Activated T-helper 1 cell treated with anti-CD3 and anti-CD28 coated beads, Interleukin-12 subunit alpha, Interleukin-12 subunit beta, Interleukin-2, Interleukin-4 antibody, amounts not matched to agents 30 ng/mL and 10 ng/mL and 1 ng/mL, durations not matched to agents 14 hours and 24 hours and 36 hours (primary cell): ENCODE data around the gene AP1S1. TPM values are rescaled to one million over a fixed set of nuclear protein-coding genes. Genes with fewer than 3 reads are reported as not detected.
"Not testable (repeated sequence)": the region's sequence is repeated elsewhere in the genome, so short reads cannot be mapped to it uniquely, and the experiment has no call there.

Experiments used
- DNase-seq: peaks from one replicate; pipeline ENCODE4 v3.0.0; 2021; ENCODE audit warnings: low spot score
- H3K27ac Mint-ChIP-seq: one replicate; pipeline ENCODE4 v1.8.0; 2021; ENCODE audit warnings: mild to moderate bottlenecking, mixed read lengths
- H3K27me3 Mint-ChIP-seq: one replicate; pipeline ENCODE4 v1.8.0; 2022; ENCODE audit warnings: mild to moderate bottlenecking, moderate library complexity, mixed read lengths; ENCODE audit not compliant: insufficient read depth
- H3K36me3 Mint-ChIP-seq: one replicate; pipeline ENCODE4 v1.8.0; 2021; ENCODE audit warnings: low read depth, mixed read lengths
- H3K4me1 Mint-ChIP-seq: one replicate; pipeline ENCODE4 v1.8.0; 2021; ENCODE audit warnings: low read depth, mixed read lengths
- H3K4me3 Mint-ChIP-seq: one replicate; pipeline ENCODE4 v1.8.0; 2021; ENCODE audit warnings: mild to moderate bottlenecking, moderate library complexity, mixed read lengths
- H3K9me3 Mint-ChIP-seq: one replicate; pipeline ENCODE4 v1.8.0; 2021; ENCODE audit warnings: mixed read lengths
- intact Hi-C: fragments of 100-400 bp; cut with micrococcal nuclease; formaldehyde crosslinking; loops from one replicate; pipeline ENCODE4 v1.15.1; 2024
- total RNA-seq: library from RNA; stranded (reverse); gene quantifications from 2 replicates; pipeline ENCODE4 v1.2.3, GENCODE V29; 2022

AP1S1 gene
- total RNA-seq, 1 donor from 2014 or later, result 45.7 TPM

DNA sequence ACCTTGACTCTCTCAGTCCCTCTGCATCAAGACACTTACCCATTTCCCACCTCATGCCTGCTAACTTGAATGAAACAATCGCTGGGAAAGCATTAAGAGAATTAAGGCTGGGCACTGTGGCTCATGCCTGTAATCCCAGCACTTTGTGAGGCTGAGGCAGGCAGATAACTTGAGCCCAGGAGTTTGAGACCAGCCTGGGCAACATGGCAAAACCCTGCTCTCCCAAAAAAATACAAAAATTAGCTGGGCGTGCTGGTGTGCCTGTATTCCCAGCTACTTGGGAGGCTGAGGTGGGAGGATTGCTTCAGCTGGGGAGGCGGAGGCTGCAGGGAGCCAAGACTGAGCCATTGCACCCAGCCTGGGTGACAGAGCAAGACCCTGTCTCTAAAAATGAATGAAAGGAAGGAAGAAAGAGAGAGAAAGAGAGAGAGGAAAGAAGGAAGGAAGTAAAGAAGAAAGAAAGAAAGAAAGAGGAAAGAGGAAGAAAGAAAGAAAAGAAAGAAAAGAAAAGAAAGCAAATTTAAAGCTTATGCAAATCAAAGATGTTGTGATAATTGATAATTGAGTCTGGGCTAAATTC, 26.7 kb upstream of the AP1S1 start:
- Mint-ChIP-seq H3K36me3 (peaks cover 2% of the 10 kb centered on the region), H3K27me3 (peaks cover 50% of the 10 kb centered on the region), H3K9me3 (no peaks in the 10 kb centered on the region), H3K27ac (no peak overlapping the region), H3K4me3 (peak overlapping the region; percentile 62), H3K4me1 (peaks cover 36% of the 10 kb centered on the region)
- DNase-seq, result no peak
- intact Hi-C loops, result no loop called here

GRCh38 chr7:101128040-101128834, 26.0 kb upstream of the AP1S1 start:
- no peak overlapping the region for H3K4me3 Mint-ChIP-seq
- no peak overlapping the region for H3K27ac Mint-ChIP-seq
- no peaks in the 10 kb centered on the region for H3K9me3 Mint-ChIP-seq
- DNase-seq, result no peak
- H3K27me3 Mint-ChIP-seq, result peaks cover 47% of the 10 kb centered on the region
- H3K36me3 Mint-ChIP-seq, result peaks cover 2% of the 10 kb centered on the region
- peaks cover 34% of the 10 kb centered on the region for H3K4me1 Mint-ChIP-seq
- intact Hi-C loops, result no loop called here

- peaks cover 42% of the 10 kb centered on the region for H3K4me1 Mint-ChIP-seq
- H3K9me3 Mint-ChIP-seq, result no peaks in the 10 kb centered on the region
- no peak overlapping the region for H3K27ac Mint-ChIP-seq
- peaks cover 2% of the 10 kb centered on the region for H3K36me3 Mint-ChIP-seq
- peaks cover 43% of the 10 kb centered on the region for H3K27me3 Mint-ChIP-seq
- no peak overlapping the region for H3K4me3 Mint-ChIP-seq
- intact Hi-C loops, result no loop called here
- no peak for DNase-seq
These were observed 24.6 kb upstream of the AP1S1 start for GRCh38 chr7:101129603-101130117.

DNA sequence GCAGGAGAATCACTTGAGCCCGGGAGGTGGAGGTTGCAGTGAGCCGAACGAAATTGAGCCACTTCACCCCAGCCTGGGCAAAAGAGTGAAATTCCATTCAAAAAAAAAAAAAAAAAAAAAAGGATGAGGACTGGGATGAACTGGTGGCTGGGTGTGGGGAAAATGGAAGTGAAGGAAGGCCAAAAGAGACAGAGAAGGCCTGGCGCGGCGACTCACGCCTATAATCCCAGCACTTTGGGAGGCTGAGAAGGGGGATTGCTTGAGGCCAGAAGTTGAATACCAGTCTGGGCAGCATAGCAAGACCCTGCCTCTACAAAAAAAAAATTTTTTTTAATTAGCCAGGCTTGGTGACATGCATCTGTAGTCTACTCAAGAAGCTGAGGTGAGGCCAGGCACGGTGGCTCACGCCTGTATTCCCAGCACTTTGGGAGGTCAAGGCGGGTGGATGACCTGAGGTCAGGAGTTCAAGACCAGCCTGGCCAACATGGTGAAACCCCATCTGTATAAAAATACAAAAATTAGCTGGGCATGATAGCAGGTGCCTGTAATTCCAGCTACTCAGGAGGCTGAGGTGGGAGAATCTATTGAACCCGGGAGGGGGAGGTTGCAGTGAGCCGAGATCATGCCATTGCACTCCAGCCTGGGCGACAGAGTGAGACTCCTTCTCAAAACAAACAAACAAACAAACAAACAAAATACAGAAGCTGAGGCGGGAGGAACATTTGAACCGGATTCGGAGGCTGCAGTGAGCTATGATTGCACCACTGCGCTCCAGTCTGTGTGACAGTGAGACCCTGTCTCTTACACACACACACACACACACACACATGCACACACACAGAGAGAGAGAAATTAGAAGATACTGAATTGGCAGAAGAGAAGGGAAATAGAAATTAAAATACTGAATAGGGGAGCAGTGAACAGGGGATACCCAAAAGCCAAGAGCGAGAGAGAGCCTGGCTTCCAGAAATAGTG, 21.4 kb upstream of the AP1S1 start:
- H3K36me3 Mint-ChIP-seq, DNase-seq, H3K9me3 Mint-ChIP-seq, H3K4me3 Mint-ChIP-seq, intact Hi-C loops, H3K27ac Mint-ChIP-seq: not testable (repeated sequence)
- Mint-ChIP-seq H3K4me1 (peaks cover 32% of the 10 kb centered on the region), H3K27me3 (peaks cover 41% of the 10 kb centered on the region)

DNA sequence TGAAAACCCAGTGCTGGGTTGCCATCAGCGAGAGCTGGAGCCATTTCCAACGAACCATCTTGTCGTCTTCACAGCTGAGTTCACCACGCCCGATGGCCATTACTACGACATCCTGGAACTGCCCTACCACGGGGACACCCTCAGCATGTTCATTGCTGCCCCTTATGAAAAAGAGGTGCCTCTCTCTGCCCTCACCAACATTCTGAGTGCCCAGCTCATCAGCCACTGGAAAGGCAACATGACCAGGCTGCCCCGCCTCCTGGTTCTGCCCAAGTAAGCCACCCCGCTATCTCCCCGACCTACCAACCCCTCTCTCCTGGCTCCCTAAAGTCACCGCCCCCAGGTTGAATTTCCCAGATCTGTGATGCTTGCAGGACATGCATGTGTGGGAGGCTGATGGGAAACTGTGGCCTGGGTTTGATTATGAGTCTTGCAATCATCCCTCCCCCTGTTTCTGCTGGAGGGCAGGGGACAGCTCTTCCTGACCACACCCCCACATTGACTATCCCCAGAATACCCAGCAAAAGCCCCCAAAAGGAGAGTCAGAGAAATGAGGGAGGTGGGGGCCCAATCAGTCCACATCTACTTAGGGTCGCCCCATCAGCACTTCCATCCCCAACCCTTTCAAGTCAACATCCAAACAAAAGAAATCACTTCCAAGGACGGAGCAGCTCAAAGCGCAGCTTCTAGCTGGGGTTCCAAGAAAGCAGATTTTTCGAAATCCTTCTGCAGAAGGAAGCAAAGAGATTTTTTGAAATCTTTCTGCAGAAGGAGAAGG, 20.5 kb upstream of the AP1S1 start:
- Mint-ChIP-seq H3K9me3 (no peaks in the 10 kb centered on the region), H3K36me3 (peaks cover 2% of the 10 kb centered on the region), H3K4me1 (peaks cover 40% of the 10 kb centered on the region), H3K27me3 (peaks cover 43% of the 10 kb centered on the region), H3K27ac (no peak overlapping the region), H3K4me3 (no peak overlapping the region)
- intact Hi-C loops, result no loop called here
- no peak for DNase-seq

DNA sequence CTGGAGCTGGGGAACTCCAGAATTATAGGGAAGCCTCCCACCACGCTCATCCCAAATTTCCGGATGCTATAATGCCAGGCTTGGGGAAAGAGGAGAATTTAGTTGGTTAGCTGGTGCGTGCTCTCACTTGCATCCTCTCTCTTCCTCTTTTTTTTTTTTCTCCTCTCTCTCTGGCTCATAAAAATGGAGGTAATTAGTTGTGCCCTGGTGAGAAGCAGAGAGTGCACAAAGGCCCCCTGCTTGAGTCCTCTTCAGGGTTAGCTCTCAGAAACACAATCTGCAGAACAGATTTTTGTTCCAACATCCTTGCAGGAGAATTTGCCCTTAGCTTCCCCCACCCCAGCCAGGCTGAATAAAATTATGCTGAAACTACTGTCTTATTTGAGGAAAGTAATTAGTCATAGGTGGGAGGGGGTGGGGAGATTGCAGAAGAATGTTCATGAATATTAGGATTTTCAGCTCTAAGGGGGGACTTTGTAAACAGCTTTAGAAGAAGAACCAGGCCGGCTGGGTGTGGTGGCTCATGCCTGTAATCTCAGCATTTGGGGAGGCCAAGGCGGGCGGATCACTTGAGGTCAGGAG, 19.8 kb upstream of the AP1S1 start:
- intact Hi-C loops, result no loop called here
- H3K4me1 Mint-ChIP-seq, result peaks cover 42% of the 10 kb centered on the region
- peaks cover 40% of the 10 kb centered on the region for H3K27me3 Mint-ChIP-seq
- H3K36me3 Mint-ChIP-seq, result peaks cover 2% of the 10 kb centered on the region
- H3K9me3 Mint-ChIP-seq, result no peaks in the 10 kb centered on the region
- no peak overlapping the region for H3K27ac Mint-ChIP-seq
- H3K4me3 Mint-ChIP-seq, result no peak overlapping the region
- DNase-seq, result no peak

DNA sequence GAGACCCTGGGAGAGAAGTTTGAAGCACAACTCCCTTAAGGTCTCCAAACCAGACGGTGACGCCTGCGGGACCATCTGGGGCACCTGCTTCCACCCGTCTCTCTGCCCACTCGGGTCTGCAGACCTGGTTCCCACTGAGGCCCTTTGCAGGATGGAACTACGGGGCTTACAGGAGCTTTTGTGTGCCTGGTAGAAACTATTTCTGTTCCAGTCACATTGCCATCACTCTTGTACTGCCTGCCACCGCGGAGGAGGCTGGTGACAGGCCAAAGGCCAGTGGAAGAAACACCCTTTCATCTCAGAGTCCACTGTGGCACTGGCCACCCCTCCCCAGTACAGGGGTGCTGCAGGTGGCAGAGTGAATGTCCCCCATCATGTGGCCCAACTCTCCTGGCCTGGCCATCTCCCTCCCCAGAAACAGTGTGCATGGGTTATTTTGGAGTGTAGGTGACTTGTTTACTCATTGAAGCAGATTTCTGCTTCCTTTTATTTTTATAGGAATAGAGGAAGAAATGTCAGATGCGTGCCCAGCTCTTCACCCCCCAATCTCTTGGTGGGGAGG, 16.5 kb upstream of the AP1S1 start:
- Mint-ChIP-seq H3K4me1 (peaks cover 57% of the 10 kb centered on the region), H3K4me3 (peak overlapping the region; percentile 67), H3K36me3 (no peaks in the 10 kb centered on the region), H3K27ac (peak overlapping the region; percentile 79), H3K9me3 (no peaks in the 10 kb centered on the region), H3K27me3 (peaks cover 29% of the 10 kb centered on the region)
- DNase-seq, result no peak
- intact Hi-C loops, result loop anchor here (1.0 to 2.0 kb wide), 4 partner anchors 15 to 81 kb away; partner anchors contain the start of genes AP1S1, TRIM56 and ZNHIT1

DNA sequence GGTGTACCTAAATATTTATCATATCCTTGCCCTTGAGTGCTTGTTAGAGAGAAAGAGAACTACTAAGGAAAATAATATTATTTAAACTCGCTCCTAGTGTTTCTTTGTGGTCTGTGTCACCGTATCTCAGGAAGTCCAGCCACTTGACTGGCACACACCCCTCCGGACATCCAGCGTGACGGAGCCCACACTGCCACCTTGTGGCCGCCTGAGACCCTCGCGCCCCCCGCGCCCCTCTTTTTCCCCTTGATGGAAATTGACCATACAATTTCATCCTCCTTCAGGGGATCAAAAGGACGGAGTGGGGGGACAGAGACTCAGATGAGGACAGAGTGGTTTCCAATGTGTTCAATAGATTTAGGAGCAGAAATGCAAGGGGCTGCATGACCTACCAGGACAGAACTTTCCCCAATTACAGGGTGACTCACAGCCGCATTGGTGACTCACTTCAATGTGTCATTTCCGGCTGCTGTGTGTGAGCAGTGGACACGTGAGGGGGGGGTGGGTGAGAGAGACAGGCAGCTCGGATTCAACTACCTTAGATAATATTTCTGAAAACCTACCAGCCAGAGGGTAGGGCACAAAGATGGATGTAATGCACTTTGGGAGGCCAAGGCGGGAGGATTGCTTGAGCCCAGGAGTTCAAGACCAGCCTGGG, 15.9 kb upstream of the AP1S1 start:
- Mint-ChIP-seq H3K4me3 (peak overlapping the region; percentile 67), H3K27me3 (peaks cover 28% of the 10 kb centered on the region), H3K4me1 (peaks cover 57% of the 10 kb centered on the region), H3K27ac (peak overlapping the region; percentile 79), H3K36me3 (no peaks in the 10 kb centered on the region), H3K9me3 (no peaks in the 10 kb centered on the region)
- intact Hi-C loops, result loop anchor here (1.0 kb wide), 3 partner anchors 16 to 80 kb away; partner anchors contain the start of genes AP1S1, TRIM56 and ZNHIT1
- DNase-seq, result peak; percentile 64

- H3K27ac Mint-ChIP-seq, result no peak overlapping the region
- intact Hi-C loops, result no loop called here
- H3K4me1 Mint-ChIP-seq, result peaks cover 41% of the 10 kb centered on the region
- H3K9me3 Mint-ChIP-seq, result no peaks in the 10 kb centered on the region
- peaks cover 32% of the 10 kb centered on the region for H3K27me3 Mint-ChIP-seq
- H3K4me3 Mint-ChIP-seq, result no peak overlapping the region
- no peak for DNase-seq
- no peaks in the 10 kb centered on the region for H3K36me3 Mint-ChIP-seq
These were observed 14.0 kb upstream of the AP1S1 start for GRCh38 chr7:101140339-101140699.

GRCh38 chr7:101140746-101141382, 13.4 kb upstream of the AP1S1 start:
- Mint-ChIP-seq H3K9me3 (no peaks in the 10 kb centered on the region), H3K27me3 (peaks cover 35% of the 10 kb centered on the region), H3K27ac (no peak overlapping the region), H3K4me1 (peaks cover 41% of the 10 kb centered on the region), H3K4me3 (no peak overlapping the region), H3K36me3 (no peaks in the 10 kb centered on the region)
- intact Hi-C loops, result no loop called here
- DNase-seq, result no peak
